Lower lobe of right lung (tissue), 2 donors: ENCODE results near the gene MRPL28. TPM values are rescaled to one million over a fixed set of nuclear protein-coding genes. Genes with fewer than 3 reads are reported as not detected.

ENCODE experiments used
- ATAC-seq, 2 donors: fragments of 200-7000 bp; cut with Tn5 transposase; one replicate each; pipeline ENCODE4 v1.9.1; 2020 to 2022; ENCODE audit warnings: mild to moderate bottlenecking in 2 of 2, moderate library complexity in 2 of 2
- DNase-seq: peaks from one replicate; pipeline ENCODE4 v3.0.0-alpha.2; 2020
- H3K27ac ChIP-seq: fragments of 200-600 bp; one replicate; pipeline ENCODE4 v1.8.0; 2022
- H3K27me3 ChIP-seq: fragments of 200-600 bp; one replicate; pipeline ENCODE4 v1.8.0; 2022; ENCODE audit warnings: low read depth
- H3K36me3 ChIP-seq: fragments of 200-600 bp; one replicate; pipeline ENCODE4 v1.8.0; 2022; ENCODE audit warnings: mild to moderate bottlenecking
- H3K4me1 ChIP-seq: fragments of 200-600 bp; one replicate; pipeline ENCODE4 v1.8.0; 2022
- H3K4me3 ChIP-seq: fragments of 200-600 bp; one replicate; pipeline ENCODE4 v1.8.0; 2022; ENCODE audit warnings: mild to moderate bottlenecking
- H3K9me3 ChIP-seq: fragments of 200-600 bp; one replicate; pipeline ENCODE4 v1.8.0; 2022
- CTCF ChIP-seq: fragments of 200-600 bp; IDR thresholded peaks from one replicate; pipeline ENCODE4 v1.8.0; 2022; ENCODE audit warnings: antibody characterized with exemption, mild to moderate bottlenecking
- intact Hi-C: fragments of 100-400 bp; cut with DNase I; formaldehyde crosslinking; loops from one replicate; pipeline ENCODE4 v1.11.0; 2022
- total RNA-seq: library from RNA; stranded (reverse); fragmentation: NEBNext Ultra II Directional; extraction: Animal tissue kit (Norgen Biotek cat#: 25700); gene quantifications from one replicate; pipeline ENCODE4 v1.2.1, GENCODE V29; 2021
- donor health status: DM: no; HTN: yes; CAD: no; lungs with severe emphysema.

MRPL28 gene
- total RNA-seq, 1 donor from 2014 or later = 43.4 TPM

- peaks cover 27% of the 10 kb centered on the region for H3K4me1 ChIP-seq
- H3K27ac ChIP-seq = no peak overlapping the region
- ATAC-seq (no peak), DNase-seq (no peak)
- peaks cover 53% of the 10 kb centered on the region for H3K36me3 ChIP-seq
- H3K27me3 ChIP-seq = no peaks in the 10 kb centered on the region
- no peaks in the 10 kb centered on the region for H3K9me3 ChIP-seq
- intact Hi-C loops = no loop called here
- no peak for TF ChIP-seq CTCF
- H3K4me3 ChIP-seq = no peak overlapping the region
Measured at GRCh38 chr16:376817-377418, 6.6 kb upstream of the MRPL28 start.

- no peaks in the 10 kb centered on the region for H3K27me3 ChIP-seq
- ATAC-seq (no peak), DNase-seq (no peak)
- H3K27ac ChIP-seq = no peak overlapping the region
- peaks cover 28% of the 10 kb centered on the region for H3K4me1 ChIP-seq
- no peak overlapping the region for H3K4me3 ChIP-seq
- TF ChIP-seq CTCF = no peak
- intact Hi-C loops = no loop called here
- peaks cover 58% of the 10 kb centered on the region for H3K36me3 ChIP-seq
- H3K9me3 ChIP-seq = no peaks in the 10 kb centered on the region
Measured at GRCh38 chr16:375927-376816, 5.8 kb upstream of the MRPL28 start.

DNA sequence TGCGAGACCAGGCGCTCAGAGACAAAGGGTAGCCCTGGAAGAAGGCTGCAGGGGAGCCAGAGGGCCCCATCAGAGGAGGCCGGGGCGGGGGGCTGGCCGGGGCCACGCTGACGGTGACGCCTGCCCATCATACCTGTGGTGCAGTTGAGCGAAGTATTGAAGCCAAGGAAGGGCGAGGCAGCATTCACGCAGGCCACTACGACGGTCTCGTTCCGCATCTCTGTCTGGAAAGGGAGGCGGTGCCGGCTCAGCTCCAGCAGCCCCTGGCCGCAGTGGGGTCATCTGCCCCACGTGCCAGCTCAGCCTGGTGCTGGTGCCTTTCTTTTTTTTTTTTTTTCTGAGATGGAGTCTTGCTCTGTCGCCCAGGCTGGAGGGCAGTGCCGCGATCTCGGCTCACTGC, 4.9 kb upstream of the MRPL28 start:
- Histone ChIP-seq H3K36me3 (peaks cover 58% of the 10 kb centered on the region), H3K27ac (no peak overlapping the region), H3K27me3 (no peaks in the 10 kb centered on the region), H3K4me3 (no peak overlapping the region), H3K4me1 (peaks cover 24% of the 10 kb centered on the region), H3K9me3 (no peaks in the 10 kb centered on the region)
- ATAC-seq (no peak), DNase-seq (no peak)
- TF ChIP-seq CTCF = no peak
- intact Hi-C loops = no loop called here

GRCh38 chr16:374616-374926, 4.2 kb upstream of the MRPL28 start:
- Histone ChIP-seq H3K4me3 (no peak overlapping the region), H3K36me3 (peaks cover 58% of the 10 kb centered on the region), H3K4me1 (peaks cover 24% of the 10 kb centered on the region), H3K27ac (no peak overlapping the region), H3K9me3 (no peaks in the 10 kb centered on the region), H3K27me3 (no peaks in the 10 kb centered on the region)
- DNase-seq (no peak), ATAC-seq (no peak)
- intact Hi-C loops = no loop called here
- no peak for TF ChIP-seq CTCF

- DNase-seq (no peak), ATAC-seq (no peak)
- peaks cover 23% of the 10 kb centered on the region for H3K4me1 ChIP-seq
- peaks cover 60% of the 10 kb centered on the region for H3K36me3 ChIP-seq
- intact Hi-C loops = no loop called here
- no peak overlapping the region for H3K4me3 ChIP-seq
- no peaks in the 10 kb centered on the region for H3K9me3 ChIP-seq
- TF ChIP-seq CTCF = no peak
- H3K27me3 ChIP-seq = no peaks in the 10 kb centered on the region
- H3K27ac ChIP-seq = no peak overlapping the region
Measured at GRCh38 chr16:373848-374615, 3.7 kb upstream of the MRPL28 start.
